Measurements from ENCODE around the gene ME3.
"Not testable (repeated sequence)": the region's sequence is repeated elsewhere in the genome, so short reads cannot be mapped to it uniquely, and the experiment has no call there.

The ME3 gene

DNA sequence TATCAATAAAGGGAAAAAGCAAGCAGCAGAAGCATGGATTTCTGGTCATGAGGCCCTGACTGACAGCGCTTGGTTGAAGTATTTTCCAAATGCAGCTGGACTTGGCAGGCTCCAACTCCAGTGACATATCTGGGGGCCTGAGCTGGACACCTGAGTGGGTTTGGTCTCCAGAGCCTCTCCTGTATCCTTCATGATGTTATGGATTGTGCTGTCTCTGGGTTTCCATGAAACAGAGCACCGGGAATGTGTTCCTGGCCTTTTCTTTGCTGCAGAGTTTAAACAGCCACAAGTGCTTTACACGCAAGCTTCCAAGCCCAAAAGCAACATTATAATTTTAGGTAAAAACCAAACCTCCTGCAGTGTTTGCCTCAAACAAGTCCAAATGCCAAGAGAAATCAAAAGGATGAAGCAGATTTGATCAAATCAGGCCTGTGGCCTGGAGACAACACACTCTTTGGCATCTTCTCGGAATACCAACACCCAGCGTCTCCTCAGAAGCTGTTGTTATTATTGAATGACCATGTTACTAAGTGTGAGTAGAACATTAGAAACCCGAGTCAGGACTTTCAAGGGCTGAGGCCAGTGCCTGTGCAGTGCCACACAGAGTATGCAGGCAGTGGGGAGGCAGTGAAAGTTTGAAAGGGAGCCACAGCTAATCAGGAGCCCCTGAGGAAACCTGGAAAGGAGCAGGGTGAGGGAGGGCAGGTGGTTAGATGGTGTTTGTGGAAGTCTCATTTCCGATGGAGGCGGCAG is 42.0 kb downstream of the ME3 start:
- Histone ChIP-seq H3K9me3 (ENCODE audit: insufficient read depth, low read depth, low read length) (no peaks in the 10 kb centered on the region), H3K36me3 (ENCODE audit: insufficient read depth, low read length) (no peaks in the 10 kb centered on the region), H3K4me3 (ENCODE audit: low read length) (no peak overlapping the region), H3K4me1 (ENCODE audit: insufficient read depth, low read length) (no peaks in the 10 kb centered on the region; the same call in 1 of the 2 replicates), H3K9ac (ENCODE audit: low read depth, low read length) (no peak overlapping the region), H3K27ac (ENCODE audit: low read depth, low read length) (no peak overlapping the region), H3K27me3 (ENCODE audit: insufficient read depth, low read length) (no peaks in the 10 kb centered on the region)
- 91% methylated on average over 8 of the region's 8 CpGs for WGBS

DNA sequence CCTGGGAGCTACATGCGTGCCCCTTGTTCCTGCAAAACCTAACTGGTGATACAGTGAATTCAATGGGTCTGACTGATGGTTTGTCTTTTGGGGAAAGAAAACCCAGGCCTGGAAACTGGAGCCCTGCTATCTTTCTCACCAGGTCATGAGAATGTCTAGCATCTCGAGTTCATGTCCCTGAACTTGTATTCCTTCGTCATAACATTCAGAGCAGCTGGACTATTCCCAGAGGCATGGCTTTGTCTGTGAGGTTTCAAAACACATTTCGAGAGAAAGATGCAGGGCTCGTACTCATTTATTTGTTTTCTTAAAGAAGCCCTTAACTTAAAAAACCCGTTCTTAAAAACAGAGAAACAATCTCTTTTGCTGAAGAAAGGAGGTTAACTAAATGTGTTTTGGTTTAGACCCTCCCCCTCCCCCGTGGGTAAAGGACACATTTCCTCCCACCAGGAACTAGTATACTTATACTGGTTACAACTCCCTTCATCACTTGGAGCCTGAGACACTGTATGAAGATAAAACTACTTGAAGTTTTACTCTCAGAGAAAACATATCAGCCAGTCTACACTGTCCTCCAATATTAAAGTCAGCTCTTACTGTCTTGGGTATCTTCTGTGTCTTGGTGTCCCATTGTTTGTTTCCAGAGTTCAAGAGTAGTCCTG is 43.2 kb downstream of the ME3 start:
- 90% methylated on average over 6 of the region's 7 CpGs for WGBS
- Histone ChIP-seq H3K27ac (ENCODE audit: low read depth, low read length) (no peak overlapping the region), H3K4me1 (ENCODE audit: insufficient read depth, low read length) (no peaks in the 10 kb centered on the region; the same call in 1 of the 2 replicates)

GRCh38 chr11:86627776-86628455 is 44.5 kb downstream of the ME3 start:
- no peak overlapping the region for H3K4me3 ChIP-seq (ENCODE audit: low read length)
- H3K9me3 ChIP-seq (ENCODE audit: insufficient read depth, low read depth, low read length): no peaks in the 10 kb centered on the region
- no peaks in the 10 kb centered on the region; the same call in 1 of the 2 replicates for H3K4me1 ChIP-seq (ENCODE audit: insufficient read depth, low read length)
- H3K27ac ChIP-seq (ENCODE audit: low read depth, low read length): no peak overlapping the region
- no peaks in the 10 kb centered on the region for H3K36me3 ChIP-seq (ENCODE audit: insufficient read depth, low read length)
- 94% methylated on average over 7 of the region's 7 CpGs for WGBS
- no peaks in the 10 kb centered on the region for H3K27me3 ChIP-seq (ENCODE audit: insufficient read depth, low read length)
- no peak overlapping the region for H3K9ac ChIP-seq (ENCODE audit: low read depth, low read length)

More for the DNA sequence above, 43.2 kb downstream of the ME3 start:
- Histone ChIP-seq H3K4me3 (ENCODE audit: low read length) (no peak overlapping the region), H3K27me3 (ENCODE audit: insufficient read depth, low read length) (no peaks in the 10 kb centered on the region), H3K9ac (ENCODE audit: low read depth, low read length) (no peak overlapping the region), H3K9me3 (ENCODE audit: insufficient read depth, low read depth, low read length) (no peaks in the 10 kb centered on the region), H3K36me3 (ENCODE audit: insufficient read depth, low read length) (no peaks in the 10 kb centered on the region)

GRCh38 chr11:86625981-86626380 is 46.4 kb downstream of the ME3 start:
- no peaks in the 10 kb centered on the region for H3K4me1 ChIP-seq (ENCODE audit: insufficient read depth, low read length)
- no peak overlapping the region for H3K9ac ChIP-seq (ENCODE audit: low read depth, low read length)
- H3K9me3 ChIP-seq (ENCODE audit: insufficient read depth, low read depth, low read length): no peaks in the 10 kb centered on the region
- H3K27ac ChIP-seq (ENCODE audit: low read depth, low read length): no peak overlapping the region
- H3K4me3 ChIP-seq (ENCODE audit: low read length): no peak overlapping the region
- 86% methylated on average over 1 of the region's 2 CpGs for WGBS
- no peaks in the 10 kb centered on the region for H3K27me3 ChIP-seq (ENCODE audit: insufficient read depth, low read length)
- H3K36me3 ChIP-seq (ENCODE audit: insufficient read depth, low read length): no peaks in the 10 kb centered on the region

GRCh38 chr11:86625544-86625943 is 46.9 kb downstream of the ME3 start:
- Histone ChIP-seq H3K36me3 (ENCODE audit: insufficient read depth, low read length) (no peaks in the 10 kb centered on the region), H3K4me3 (ENCODE audit: low read length) (no peak overlapping the region), H3K9me3 (ENCODE audit: insufficient read depth, low read depth, low read length) (no peaks in the 10 kb centered on the region), H3K27ac (ENCODE audit: low read depth, low read length) (no peak overlapping the region), H3K4me1 (ENCODE audit: insufficient read depth, low read length) (no peaks in the 10 kb centered on the region), H3K27me3 (ENCODE audit: insufficient read depth, low read length) (no peaks in the 10 kb centered on the region), H3K9ac (ENCODE audit: low read depth, low read length) (no peak overlapping the region)
- WGBS: 100% methylated on average over 2 of the region's 2 CpGs

DNA sequence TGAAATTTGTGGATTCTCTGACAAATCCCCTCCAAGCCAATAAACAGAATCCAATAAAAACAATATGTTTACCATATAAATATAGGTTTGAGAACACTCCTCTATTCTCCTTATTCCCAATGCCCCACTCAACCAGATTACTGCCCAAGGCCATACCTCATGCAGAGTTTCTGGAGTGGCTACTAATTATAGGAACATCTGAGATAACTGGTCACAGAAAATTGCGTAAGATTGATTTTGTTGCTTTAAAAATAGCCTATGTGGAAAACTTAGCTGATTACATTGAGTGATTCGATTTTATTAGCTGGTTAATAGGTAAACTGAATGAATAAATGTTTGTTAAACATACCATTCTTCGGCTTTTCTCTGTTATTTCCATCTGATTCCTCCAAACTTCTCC is 48.0 kb downstream of the ME3 start:
- 86% methylated on average over 3 of the region's 3 CpGs for WGBS
- Histone ChIP-seq H3K27ac (ENCODE audit: low read depth, low read length) (no peak overlapping the region), H3K9ac (ENCODE audit: low read depth, low read length) (no peak overlapping the region), H3K4me3 (ENCODE audit: low read length) (no peak overlapping the region), H3K36me3 (ENCODE audit: insufficient read depth, low read length) (no peaks in the 10 kb centered on the region), H3K4me1 (ENCODE audit: insufficient read depth, low read length) (no peaks in the 10 kb centered on the region), H3K27me3 (ENCODE audit: insufficient read depth, low read length) (no peaks in the 10 kb centered on the region), H3K9me3 (ENCODE audit: insufficient read depth, low read depth, low read length) (no peaks in the 10 kb centered on the region)

DNA sequence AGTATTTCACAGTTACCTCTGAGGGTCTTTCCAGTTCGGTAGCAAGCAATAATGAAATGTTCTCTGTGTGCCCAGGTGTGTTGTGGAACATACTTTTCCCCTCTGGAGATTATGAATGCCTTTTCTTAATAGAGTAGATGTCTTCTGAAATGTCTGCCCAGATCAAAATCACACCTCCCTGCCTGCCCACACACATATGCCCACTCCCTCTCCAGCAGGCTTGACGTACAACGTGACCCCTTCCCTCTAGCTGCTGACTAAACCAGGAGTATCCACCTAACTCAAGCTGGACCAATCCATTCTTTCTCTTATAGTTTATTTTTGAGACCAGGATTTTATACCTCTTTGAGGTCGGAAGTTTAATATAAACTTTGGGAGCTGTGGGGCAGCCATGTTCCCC is 48.7 kb downstream of the ME3 start:
- Histone ChIP-seq H3K36me3 (ENCODE audit: insufficient read depth, low read length) (no peaks in the 10 kb centered on the region), H3K9me3 (ENCODE audit: insufficient read depth, low read depth, low read length) (no peaks in the 10 kb centered on the region), H3K27me3 (ENCODE audit: insufficient read depth, low read length) (no peaks in the 10 kb centered on the region), H3K4me1 (ENCODE audit: insufficient read depth, low read length) (no peaks in the 10 kb centered on the region), H3K9ac (ENCODE audit: low read depth, low read length) (no peak overlapping the region), H3K27ac (ENCODE audit: low read depth, low read length) (no peak overlapping the region), H3K4me3 (ENCODE audit: low read length) (no peak overlapping the region)
- 97% methylated on average over 4 of the region's 4 CpGs for WGBS

DNA sequence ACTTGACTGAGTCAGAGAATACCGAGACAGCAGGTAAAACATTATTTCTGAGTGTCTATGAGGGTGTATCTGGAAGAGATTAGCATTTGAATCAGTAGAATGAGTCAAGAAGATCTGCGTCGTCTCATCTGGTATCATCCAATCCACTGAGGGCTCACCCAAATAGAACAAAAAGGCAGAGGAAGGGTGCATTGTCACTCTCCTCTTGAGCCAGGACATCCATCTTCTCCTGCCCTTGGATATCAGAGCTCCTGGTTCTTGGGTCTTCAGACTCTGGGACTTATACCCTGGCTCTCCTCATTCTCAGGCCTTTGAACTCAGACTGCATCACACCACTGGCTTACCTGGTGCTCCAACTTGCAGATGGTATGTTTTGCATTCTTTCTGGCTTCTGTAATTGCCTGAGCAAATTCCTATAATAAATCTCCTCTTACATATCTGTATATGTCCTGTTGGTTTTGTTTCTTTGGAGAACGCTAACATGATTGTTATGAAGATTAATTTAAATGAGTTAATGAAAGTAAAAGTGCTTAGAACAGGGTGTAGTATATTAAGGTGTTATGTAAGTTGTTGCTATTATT is 49.3 kb downstream of the ME3 start:
- WGBS: 71% methylated on average over 4 of the region's 4 CpGs
- Histone ChIP-seq H3K36me3 (ENCODE audit: insufficient read depth, low read length) (no peaks in the 10 kb centered on the region), H3K4me1 (ENCODE audit: insufficient read depth, low read length) (no peaks in the 10 kb centered on the region), H3K9me3 (ENCODE audit: insufficient read depth, low read depth, low read length) (no peaks in the 10 kb centered on the region), H3K27me3 (ENCODE audit: insufficient read depth, low read length) (no peaks in the 10 kb centered on the region), H3K4me3 (ENCODE audit: low read length) (no peak overlapping the region), H3K27ac (ENCODE audit: low read depth, low read length) (no peak overlapping the region), H3K9ac (ENCODE audit: low read depth, low read length) (no peak overlapping the region)

GRCh38 chr11:86621854-86622253 is 50.6 kb downstream of the ME3 start:
- H3K36me3 ChIP-seq (ENCODE audit: insufficient read depth, low read length): no peaks in the 10 kb centered on the region
- 88% methylated on average over 3 of the region's 3 CpGs for WGBS
- H3K27me3 ChIP-seq (ENCODE audit: insufficient read depth, low read length): no peaks in the 10 kb centered on the region
- H3K27ac ChIP-seq (ENCODE audit: low read depth, low read length): no peak overlapping the region
- no peak overlapping the region for H3K4me3 ChIP-seq (ENCODE audit: low read length)
- H3K4me1 ChIP-seq (ENCODE audit: insufficient read depth, low read length): no peaks in the 10 kb centered on the region
- no peak overlapping the region for H3K9ac ChIP-seq (ENCODE audit: low read depth, low read length)
- no peaks in the 10 kb centered on the region for H3K9me3 ChIP-seq (ENCODE audit: insufficient read depth, low read depth, low read length)

DNA sequence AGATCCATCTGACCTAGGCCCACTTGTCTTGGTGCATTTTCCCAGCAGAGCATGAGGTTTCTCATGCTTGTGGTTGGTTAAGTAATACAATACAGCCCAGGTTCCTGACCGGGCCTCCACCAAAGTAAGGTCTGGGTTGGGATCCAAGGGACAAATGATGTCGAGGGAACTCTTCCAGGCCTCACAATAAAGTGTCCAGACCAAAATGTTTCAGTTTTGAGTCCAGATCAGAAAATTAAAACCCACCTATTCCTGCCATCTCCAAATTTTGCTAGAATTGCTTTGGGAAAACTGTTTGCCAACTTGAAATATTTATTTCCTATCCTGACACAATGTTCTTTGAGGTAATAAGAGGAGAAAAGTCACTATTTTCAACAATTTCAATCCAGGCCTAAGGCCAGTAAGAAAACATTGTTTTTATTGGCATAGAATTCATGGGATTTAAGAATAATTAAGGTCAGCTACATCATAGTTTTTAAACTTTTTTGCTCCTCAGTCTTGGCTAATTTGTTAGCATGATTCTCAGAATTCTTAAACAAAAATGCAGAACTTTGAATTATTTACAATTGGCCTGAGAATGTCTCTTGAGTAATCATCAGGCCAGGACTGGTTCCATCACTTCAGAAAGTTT is 51.4 kb downstream of the ME3 start:
- Histone ChIP-seq H3K9ac (ENCODE audit: low read depth, low read length) (no peak overlapping the region), H3K27me3 (ENCODE audit: insufficient read depth, low read length) (no peaks in the 10 kb centered on the region), H3K9me3 (ENCODE audit: insufficient read depth, low read depth, low read length) (no peaks in the 10 kb centered on the region), H3K36me3 (ENCODE audit: insufficient read depth, low read length) (no peaks in the 10 kb centered on the region), H3K4me3 (ENCODE audit: low read length) (no peak overlapping the region), H3K4me1 (ENCODE audit: insufficient read depth, low read length) (no peaks in the 10 kb centered on the region), H3K27ac (ENCODE audit: low read depth, low read length) (no peak overlapping the region)
- 87% methylated on average over 2 of the region's 2 CpGs for WGBS

DNA sequence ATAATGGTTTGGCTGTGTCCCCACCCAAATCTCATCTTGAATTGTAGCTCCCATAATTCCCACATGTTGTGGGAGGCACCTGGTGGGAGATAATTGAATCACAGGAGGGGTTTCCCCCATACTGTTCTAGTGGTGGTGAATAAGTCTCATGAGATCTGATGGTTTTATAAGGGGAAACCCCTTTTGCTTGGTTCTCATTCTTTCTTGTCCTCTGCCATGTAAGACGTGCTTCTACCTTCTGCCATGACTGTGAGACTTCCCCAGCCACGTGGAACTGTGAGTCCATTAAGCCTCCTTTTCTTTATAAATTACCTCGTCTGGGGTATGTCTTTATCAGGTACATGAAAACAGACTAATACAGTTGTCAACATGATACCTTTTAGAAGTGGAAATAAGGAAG is 53.0 kb downstream of the ME3 start:
- WGBS: 98% methylated on average over 3 of the region's 3 CpGs
- not testable (repeated sequence) for H3K4me1 ChIP-seq (ENCODE audit: insufficient read depth, low read length); H3K4me3 ChIP-seq (ENCODE audit: low read length); H3K9ac ChIP-seq (ENCODE audit: low read depth, low read length); H3K9me3 ChIP-seq (ENCODE audit: insufficient read depth, low read depth, low read length); H3K27me3 ChIP-seq (ENCODE audit: insufficient read depth, low read length); H3K27ac ChIP-seq (ENCODE audit: low read depth, low read length); H3K36me3 ChIP-seq (ENCODE audit: insufficient read depth, low read length)

Data from HUES64 (cell line).